Measurements from ENCODE around the gene ADARB1.

GRCh38 chr21:45236481-45236880 is 162.1 kb downstream of the ADARB1 start:
- no peak for TF ChIP-seq POLR2A (IDR thresholded peaks at IDR 0.05; ENCODE audit: low read depth, low read length)
- TF ChIP-seq CTCF (conservative IDR thresholded peaks at IDR 0.05; ENCODE audit: low read depth, low read length): no peak
- no peak for TF ChIP-seq CEBPB (IDR thresholded peaks at IDR 0.05; ENCODE audit: low read depth, low read length)
- no peak for TF ChIP-seq RCOR1 (IDR thresholded peaks at IDR 0.05; ENCODE audit: insufficient replicate concordance, low read length)
- no peak for TF ChIP-seq CHD1 (IDR thresholded peaks at IDR 0.05; ENCODE audit: low read depth, low read length)
- no peak for TF ChIP-seq RAD21 (IDR thresholded peaks at IDR 0.05; ENCODE audit: low read length)
- no peak for TF ChIP-seq BHLHE40 (IDR thresholded peaks at IDR 0.05; ENCODE audit: low read depth, low read length)
- TF ChIP-seq, protein P1, sequence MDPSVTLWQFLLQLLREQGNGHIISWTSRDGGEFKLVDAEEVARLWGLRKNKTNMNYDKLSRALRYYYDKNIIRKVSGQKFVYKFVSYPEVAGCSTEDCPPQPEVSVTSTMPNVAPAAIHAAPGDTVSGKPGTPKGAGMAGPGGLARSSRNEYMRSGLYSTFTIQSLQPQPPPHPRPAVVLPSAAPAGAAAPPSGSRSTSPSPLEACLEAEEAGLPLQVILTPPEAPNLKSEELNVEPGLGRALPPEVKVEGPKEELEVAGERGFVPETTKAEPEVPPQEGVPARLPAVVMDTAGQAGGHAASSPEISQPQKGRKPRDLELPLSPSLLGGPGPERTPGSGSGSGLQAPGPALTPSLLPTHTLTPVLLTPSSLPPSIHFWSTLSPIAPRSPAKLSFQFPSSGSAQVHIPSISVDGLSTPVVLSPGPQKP (IDR thresholded peaks at IDR 0.05; ENCODE audit: borderline replicate concordance, low read depth, low read length): no peak
- no peak for TF ChIP-seq SMC3 (IDR thresholded peaks at IDR 0.05; ENCODE audit: low read depth, low read length)
- TF ChIP-seq RFX5 (IDR thresholded peaks at IDR 0.05; ENCODE audit: low read depth, low read length): no peak
- no peak for TF ChIP-seq FOS (IDR thresholded peaks at IDR 0.05; ENCODE audit: low read depth, low read length)
- no peak for TF ChIP-seq MXI1 (IDR thresholded peaks at IDR 0.05; ENCODE audit: borderline replicate concordance, low read depth, low read length)

Measured in IMR-90 (cell line).